Endothelial cell of umbilical vein (primary cell): ENCODE measurements around the gene WSB1. TPM values are rescaled to one million over a fixed set of nuclear protein-coding genes. Genes with fewer than 3 reads are reported as not detected.

Experiments used
- BruUV-seq: library from RNA; stranded (reverse); fragments of 400-500 nt; replicated peaks from 2 replicates; lab custom pipeline; 2021; lab: Mats Ljungman, UMichigan
- CTCF ChIA-PET: fragments of 300-600, 350-600 bp; sonication (Branson Sonifier 250); formaldehyde crosslinking; loops from one replicate; lab custom pipeline; 2021; ENCODE audit warnings: antibody characterized with exemption, inconsistent platforms; lab: Charles Lee
- POLR2A ChIA-PET: fragments of 300-600, 350-600 bp; sonication (Branson Sonifier 250); formaldehyde crosslinking; loops from one replicate; lab custom pipeline; 2021; ENCODE audit warnings: antibody characterized with exemption, inconsistent platforms; lab: Charles Lee
- DNase-seq: peaks from one replicate; pipeline ENCODE4 v3.0.0-alpha.2; 2011; ENCODE audit warnings: low read depth, low spot score
- FAIRE-seq: peaks from 2 replicates; lab custom pipeline; 2011; peaks lifted over from hg19 to GRCh38; lab: Jason Lieb, UNC
- H2AFZ ChIP-seq: 2 replicates; pipeline ENCODE4 v1.6.0; 2012; ENCODE audit warnings: low read depth, low read length, control low read depth, inconsistent platforms
- H3K27ac ChIP-seq: 2 replicates; pipeline ENCODE4 v1.5.1; 2011; ENCODE audit warnings: low read depth, mild to moderate bottlenecking, control low read depth, low read length, moderate library complexity; ENCODE audit not compliant: insufficient read depth
- H3K27me3 ChIP-seq, 2 experiments: 2 replicates each; pipeline versions ENCODE4 v1.6.0 to v1.6.1; 2011; ENCODE audit warnings: low read length in 2 of 2, mixed read lengths in 1 of 2; ENCODE audit not compliant: control insufficient read depth in 2 of 2, insufficient read depth in 2 of 2
- H3K36me3 ChIP-seq, 2 experiments: 2 replicates in 1 of 2; 3 replicates in 1 of 2; pipeline ENCODE4 v1.5.1; 2011; ENCODE audit warnings: low read length in 2 of 2, mild to moderate bottlenecking in 1 of 2, moderate library complexity in 1 of 2; ENCODE audit not compliant: control insufficient read depth in 2 of 2, insufficient read depth in 2 of 2; ENCODE audit errors: extremely low read depth in 1 of 2
- H3K4me1 ChIP-seq: 3 replicates; pipeline ENCODE4 v1.5.1; 2011; ENCODE audit warnings: mild to moderate bottlenecking, low read length; ENCODE audit not compliant: control insufficient read depth, insufficient read depth; ENCODE audit errors: extremely low read depth
- H3K4me2 ChIP-seq: 2 replicates; pipeline ENCODE4 v1.6.1; 2011; ENCODE audit warnings: low read length, control low read depth, mixed read lengths; ENCODE audit not compliant: insufficient read depth
- H3K4me3 ChIP-seq, 3 experiments: fragments of 200-600 bp in 1 of 3; sonication (generic), shearing (Covaris generic) in 1 of 3; replicated peaks in 1 of 3; 2 replicates each; pipeline ENCODE4 v1.5.1; 2011 to 2016; ENCODE audit warnings: control low read depth in 3 of 3, low read length in 3 of 3, mild to moderate bottlenecking in 2 of 3, inconsistent platforms in 1 of 3, low read depth in 1 of 3, moderate library complexity in 1 of 3; ENCODE audit not compliant: insufficient read depth in 1 of 3
- H3K79me2 ChIP-seq: 2 replicates; pipeline ENCODE4 v1.6.0; 2012; ENCODE audit warnings: low read length, inconsistent platforms; ENCODE audit not compliant: control insufficient read depth, insufficient read depth
- H3K9ac ChIP-seq: replicated peaks from 2 replicates; pipeline ENCODE3; 2011; ENCODE audit warnings: low read length, control low read depth; ENCODE audit not compliant: insufficient read depth; ENCODE audit errors: extremely low read depth
- H3K9me1 ChIP-seq: replicated peaks from 3 replicates; pipeline ENCODE4 v1.6.0; 2011; ENCODE audit warnings: mild to moderate bottlenecking, low read length; ENCODE audit not compliant: control insufficient read depth, insufficient read depth; ENCODE audit errors: extremely low read depth
- H3K9me3 ChIP-seq: replicated peaks from 2 replicates; pipeline ENCODE4 v1.5.1; 2012; ENCODE audit warnings: low read length, inconsistent platforms; ENCODE audit not compliant: control insufficient read depth, insufficient read depth
- H4K20me1 ChIP-seq: replicated peaks from 2 replicates; pipeline ENCODE3; 2011; ENCODE audit warnings: mild to moderate bottlenecking, low read length; ENCODE audit not compliant: control insufficient read depth, insufficient read depth; ENCODE audit errors: extremely low read depth
- EZH2 ChIP-seq: IDR thresholded peaks from 2 replicates; pipeline ENCODE4 v1.6.1; 2012; ENCODE audit warnings: borderline replicate concordance, low read depth, mild to moderate bottlenecking, moderate library complexity, low read length, inconsistent platforms; ENCODE audit not compliant: severe bottlenecking
- FOS ChIP-seq: IDR thresholded peaks from 2 replicates; pipeline ENCODE4 v1.6.1; 2011; ENCODE audit warnings: mild to moderate bottlenecking, low read length, moderate library complexity, borderline replicate concordance; ENCODE audit not compliant: insufficient read depth
- GATA2 ChIP-seq: IDR thresholded peaks from 2 replicates; pipeline ENCODE4 v1.7.0; 2011; ENCODE audit warnings: low read depth, mild to moderate bottlenecking, moderate library complexity, mixed read lengths, low read length; ENCODE audit not compliant: insufficient read length, insufficient read depth
- JUN ChIP-seq: IDR thresholded peaks from 2 replicates; pipeline ENCODE4 v1.6.1; 2011; ENCODE audit warnings: borderline replicate concordance, low read depth; ENCODE audit not compliant: insufficient read length, insufficient read depth
- MYC ChIP-seq: IDR thresholded peaks from one replicate; pipeline ENCODE4 v1.6.1; 2011; ENCODE audit warnings: mild to moderate bottlenecking, low read depth, low read length
- POLR2A ChIP-seq: IDR thresholded peaks from 2 replicates; pipeline ENCODE4 v1.6.1; 2012; ENCODE audit warnings: low read depth, mild to moderate bottlenecking, control low read depth, low read length
- POLR2AphosphoS5 ChIP-seq: IDR thresholded peaks from 2 replicates; pipeline ENCODE4 v1.6.1; 2012; ENCODE audit warnings: low read depth, mild to moderate bottlenecking, control low read depth, low read length, moderate library complexity; ENCODE audit not compliant: insufficient read depth
- dilution Hi-C: fragments of 300-500 bp; cut with MboI; formaldehyde crosslinking; loops from one replicate; pipeline ENCODE4 v1.15.0; 2019; ENCODE audit warnings: low sequenced_read_pairs; ENCODE audit not compliant: extremely low pct_ligation_motif_present
- intact Hi-C: fragments of 100-400 bp; cut with micrococcal nuclease; formaldehyde crosslinking; loops from one replicate; pipeline ENCODE4 v1.10.0; 2022
- polyA plus RNA-seq, 4 experiments: library from polyadenylated mRNA; depleted of rRNA in 3 of 4; stranded (reverse) in 3 of 4; unstranded in 1 of 4; fragments of >200 nt; gene quantifications; 2 replicates each; pipeline versions ENCODE4 v1.2.1 to v1.2.3, GENCODE V29; 2011 to 2012; ENCODE audit warnings: missing spikeins in 1 of 4
- total RNA-seq: library from RNA; stranded (reverse); gene quantifications from 2 replicates; pipeline ENCODE4 v1.2.3, GENCODE V29; 2021
- TF ChIP-seq, protein P1 (sequence below), 2 donors: IDR thresholded peaks; 1 replicate in 1 of 2; 2 replicates in 1 of 2; pipeline ENCODE4 v1.5.1; 2011; ENCODE audit warnings: low read length in 2 of 2, mild to moderate bottlenecking in 2 of 2, moderate library complexity in 2 of 2, control low read depth in 1 of 2, inconsistent platforms in 1 of 2, low read depth in 1 of 2; ENCODE audit not compliant: insufficient read depth in 1 of 2; ENCODE audit errors: extremely low read depth in 1 of 2
- TF ChIP-seq, protein P2 (sequence below): IDR thresholded peaks from 2 replicates; pipeline ENCODE4 v1.6.1; 2011; ENCODE audit not compliant: insufficient read depth, insufficient read length

The WSB1 gene
- total and polyA plus RNA-seq, 2 donors (not counting 3 experiments of a cell fraction or from before 2014, with no cell fraction given), result 471 to 736 TPM

DNA sequence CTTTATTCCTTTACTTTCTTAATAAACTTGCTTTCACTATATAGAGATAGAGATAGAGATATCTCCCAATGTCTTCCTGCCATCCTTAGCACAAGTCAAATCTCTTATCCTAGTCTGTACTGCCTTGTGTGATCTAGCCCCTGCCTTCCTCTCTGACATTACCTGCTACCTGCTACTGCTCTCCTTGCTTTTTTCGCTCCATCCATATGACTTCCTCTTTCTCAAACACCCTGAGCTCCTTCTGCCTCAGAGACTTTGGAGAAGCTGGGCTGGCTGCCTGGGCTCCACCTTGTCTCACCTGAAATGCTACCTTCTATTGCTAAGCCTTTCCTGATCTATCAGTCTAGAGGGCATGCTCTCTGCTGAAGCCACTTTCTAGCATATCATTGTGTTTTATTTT lies 24.7 kb upstream of the WSB1 start:
- Histone ChIP-seq H3K9me3 (no peaks in the 10 kb centered on the region), H3K4me3 (no peak overlapping the region), H3K27ac (no peak overlapping the region), H3K27me3 (peaks cover 0 to 4% of the 10 kb centered on the region in 2 experiments), H3K4me2 (no peak overlapping the region), H3K9ac (no peak overlapping the region), H3K36me3 (no peaks in the 10 kb centered on the region), H3K79me2 (no peaks in the 10 kb centered on the region), H3K4me1 (peaks cover 17% of the 10 kb centered on the region), H3K9me1 (no peaks in the 10 kb centered on the region), H4K20me1 (no peaks in the 10 kb centered on the region), H2AFZ (no peak overlapping the region)
- intact Hi-C loops (no loop called here), dilution Hi-C loops (no loop called here)
- FAIRE-seq, result no peak
- TF ChIP-seq MYC (no peak), FOS (no peak), POLR2AphosphoS5 (no peak), GATA2 (no peak), POLR2A (no peak), JUN (no peak), EZH2 (no peak)
- TF ChIP-seq, protein P1, sequence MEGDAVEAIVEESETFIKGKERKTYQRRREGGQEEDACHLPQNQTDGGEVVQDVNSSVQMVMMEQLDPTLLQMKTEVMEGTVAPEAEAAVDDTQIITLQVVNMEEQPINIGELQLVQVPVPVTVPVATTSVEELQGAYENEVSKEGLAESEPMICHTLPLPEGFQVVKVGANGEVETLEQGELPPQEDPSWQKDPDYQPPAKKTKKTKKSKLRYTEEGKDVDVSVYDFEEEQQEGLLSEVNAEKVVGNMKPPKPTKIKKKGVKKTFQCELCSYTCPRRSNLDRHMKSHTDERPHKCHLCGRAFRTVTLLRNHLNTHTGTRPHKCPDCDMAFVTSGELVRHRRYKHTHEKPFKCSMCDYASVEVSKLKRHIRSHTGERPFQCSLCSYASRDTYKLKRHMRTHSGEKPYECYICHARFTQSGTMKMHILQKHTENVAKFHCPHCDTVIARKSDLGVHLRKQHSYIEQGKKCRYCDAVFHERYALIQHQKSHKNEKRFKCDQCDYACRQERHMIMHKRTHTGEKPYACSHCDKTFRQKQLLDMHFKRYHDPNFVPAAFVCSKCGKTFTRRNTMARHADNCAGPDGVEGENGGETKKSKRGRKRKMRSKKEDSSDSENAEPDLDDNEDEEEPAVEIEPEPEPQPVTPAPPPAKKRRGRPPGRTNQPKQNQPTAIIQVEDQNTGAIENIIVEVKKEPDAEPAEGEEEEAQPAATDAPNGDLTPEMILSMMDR (IDR thresholded peaks at IDR 0.05; ENCODE audit: extremely low read depth in 1 of 2, insufficient read depth in 1 of 2, low read depth in 1 of 2, low read length in 2 of 2), result no peak
- TF ChIP-seq, protein P2, sequence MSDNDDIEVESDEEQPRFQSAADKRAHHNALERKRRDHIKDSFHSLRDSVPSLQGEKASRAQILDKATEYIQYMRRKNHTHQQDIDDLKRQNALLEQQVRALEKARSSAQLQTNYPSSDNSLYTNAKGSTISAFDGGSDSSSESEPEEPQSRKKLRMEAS, result no peak
- CTCF ChIA-PET, result interaction anchor here (1.5 kb wide), 1 partner anchor 14 kb away, joined by 5 read pairs; no protein-coding TSS in a partner anchor
- DNase-seq, result no peak
- POLR2A ChIA-PET, result interaction anchor here (1.9 kb wide), 1 partner anchor 25 kb away, joined by 6 read pairs; the partner anchor contains the start of gene WSB1
- BruUV-seq, result no TSS peak
